OCI-LY7 (cell line): ENCODE data around the gene CCT7.

Experiments used
- CTCF ChIP-seq: fragments of 200-600 bp; sonication (generic); conservative IDR thresholded peaks from 2 replicates; pipeline ENCODE4 v1.5.1; 2014; ENCODE audit warnings: mild to moderate bottlenecking, antibody characterized with exemption, low read length, moderate library complexity, mixed read lengths
- EZH2phosphoT487 ChIP-seq: fragments of 200-600 bp; sonication (generic); IDR thresholded peaks from 2 replicates; pipeline ENCODE4 v1.6.1; 2018; ENCODE audit warnings: low read depth, borderline replicate concordance, mild to moderate bottlenecking, mixed run types, antibody characterized with exemption, low read length, moderate library complexity, mixed read lengths

- TF ChIP-seq CTCF = peak; percentile 58
- no peak for TF ChIP-seq EZH2phosphoT487
Observed at GRCh38 chr2:73232403-73233153, 1.5 kb upstream of the CCT7 start.
